CD4-positive, alpha-beta T cell treated with Interleukin-15 for 4 hours (primary cell): ENCODE data around the gene OR10A3.
"Not testable (repeated sequence)": the region's sequence is repeated elsewhere in the genome, so short reads cannot be mapped to it uniquely, and the experiment has no call there.

Source experiments
- DNase-seq: peaks from one replicate; pipeline ENCODE4 v3.0.0-alpha.2; 2020; ENCODE audit warnings: low spot score

OR10A3 gene

GRCh38 chr11:7941608-7942007, at the start of gene OR10A3:
Gene OR10A3 (minus strand): TSS chr11:7941708. CDS start chr11:7939520, 2,188 bp downstream.
- no peak for DNase-seq

- DNase-seq: not testable (repeated sequence)
Measured at GRCh38 chr11:7987560-7987883, 46.0 kb upstream of the OR10A3 start.

- peak; percentile 98 for DNase-seq
Measured at GRCh38 chr11:7986768-7987559, 45.5 kb upstream of the OR10A3 start, which contains the start of gene EIF3F. Gene EIF3F (plus strand): TSS chr11:7987337. CDS start chr11:7987353, 16 bp downstream.

- DNase-seq: no peak
Measured at GRCh38 chr11:7983832-7984590, 42.5 kb upstream of the OR10A3 start.

GRCh38 chr11:7982582-7983119, 41.1 kb upstream of the OR10A3 start:
- no peak for DNase-seq

GRCh38 chr11:7981619-7982157, 40.2 kb upstream of the OR10A3 start:
- DNase-seq: no peak

- no peak for DNase-seq
Measured at GRCh38 chr11:7977232-7977917, 35.9 kb upstream of the OR10A3 start.

GRCh38 chr11:7974668-7975067, 33.2 kb upstream of the OR10A3 start:
- DNase-seq: no peak

- no peak for DNase-seq
Measured at GRCh38 chr11:7973011-7973410, 31.5 kb upstream of the OR10A3 start.

GRCh38 chr11:7971846-7972245, 30.3 kb upstream of the OR10A3 start:
- no peak for DNase-seq

GRCh38 chr11:7969756-7970646, 28.5 kb upstream of the OR10A3 start:
- DNase-seq: no peak

- no peak for DNase-seq
Measured at GRCh38 chr11:7968686-7969085, 27.2 kb upstream of the OR10A3 start.

- no peak for DNase-seq
Measured at GRCh38 chr11:7967826-7968225, 26.3 kb upstream of the OR10A3 start.

GRCh38 chr11:7967097-7967496, 25.6 kb upstream of the OR10A3 start:
- no peak for DNase-seq

GRCh38 chr11:7965386-7965785, 23.9 kb upstream of the OR10A3 start, which contains the start of gene NLRP10:
Gene NLRP10 (minus strand): TSS chr11:7965447. CDS start chr11:7963495, 1,952 bp downstream.
- DNase-seq: no peak

- DNase-seq: no peak
Measured at GRCh38 chr11:7964873-7965272, 23.4 kb upstream of the OR10A3 start.

GRCh38 chr11:7964261-7964660, 22.8 kb upstream of the OR10A3 start:
- DNase-seq: no peak

GRCh38 chr11:7955191-7955590, 13.7 kb upstream of the OR10A3 start:
- no peak for DNase-seq

GRCh38 chr11:7949934-7950333, 8.4 kb upstream of the OR10A3 start:
- no peak for DNase-seq

- no peak for DNase-seq
Measured at GRCh38 chr11:7944123-7944522, 2.6 kb upstream of the OR10A3 start.

- DNase-seq: no peak
Measured at GRCh38 chr11:7941146-7941545, 362 bp downstream of the OR10A3 start.
